GM19395 (cell line): ENCODE measurements around the gene FADS2.
A peak's percentile ranks its signal among the peaks of the same experiment; 100 is the strongest.

Source experiments
- ATAC-seq: cut with Tn5 transposase; IDR thresholded peaks from one replicate; pipeline ENCODE4 v1.9.1; 2021; ENCODE audit warnings: mild to moderate bottlenecking, moderate library complexity; ENCODE audit not compliant: unreplicated experiment

FADS2 gene

DNA sequence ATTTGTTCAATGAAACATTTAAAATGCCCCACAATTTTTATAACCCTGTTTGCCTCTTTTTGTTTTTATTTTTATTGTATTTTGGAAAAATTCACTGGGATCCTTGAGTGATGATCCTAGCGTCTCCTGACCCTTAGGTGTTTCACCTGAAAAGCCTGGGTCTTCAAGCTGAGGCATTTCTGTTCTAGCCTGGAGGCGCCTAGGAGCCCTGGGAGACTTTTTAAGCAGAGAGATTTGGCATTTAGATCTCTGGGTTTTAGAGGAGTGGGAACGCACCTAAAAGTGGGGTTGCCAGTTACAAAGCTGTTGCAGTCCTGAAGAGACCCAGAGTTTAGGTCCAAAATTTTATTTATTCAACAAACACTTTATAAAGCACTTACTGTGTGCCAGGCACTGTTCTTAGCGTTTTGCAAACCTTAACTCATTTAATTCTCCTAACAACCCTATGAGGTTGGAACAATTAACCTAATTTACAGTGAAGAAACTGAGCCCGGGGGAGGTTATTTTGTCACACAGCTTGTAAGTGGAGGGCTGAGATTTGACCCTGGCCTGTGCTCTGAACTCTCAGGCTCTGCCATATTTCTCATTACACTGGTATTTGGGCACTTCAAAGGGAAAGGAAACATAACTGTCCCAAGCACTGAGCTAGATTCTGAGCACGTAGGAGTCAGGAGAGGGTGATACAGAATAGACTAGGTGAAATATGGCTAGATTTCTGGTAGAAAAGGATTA, 10.5 kb upstream of the FADS2 start:
- no peak for ATAC-seq

DNA sequence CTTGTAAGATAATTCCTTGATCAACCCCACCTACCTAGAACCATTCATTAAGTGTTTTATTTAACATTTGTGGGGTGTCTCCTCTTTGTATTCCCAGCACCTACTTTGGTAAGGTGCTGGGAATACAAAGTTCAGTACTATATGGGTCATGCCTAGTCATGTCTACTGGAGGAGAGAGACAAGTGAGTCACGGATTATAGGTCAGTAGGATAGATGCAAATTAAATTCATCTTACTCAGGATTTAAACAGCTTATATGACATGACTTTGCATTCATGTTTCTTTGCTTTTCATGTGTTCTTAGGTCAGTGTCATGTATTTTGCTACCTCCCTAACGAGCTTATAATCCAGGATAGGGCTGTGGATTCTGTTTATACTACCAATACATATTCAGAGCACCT, 7.9 kb upstream of the FADS2 start:
- ATAC-seq, result no peak

DNA sequence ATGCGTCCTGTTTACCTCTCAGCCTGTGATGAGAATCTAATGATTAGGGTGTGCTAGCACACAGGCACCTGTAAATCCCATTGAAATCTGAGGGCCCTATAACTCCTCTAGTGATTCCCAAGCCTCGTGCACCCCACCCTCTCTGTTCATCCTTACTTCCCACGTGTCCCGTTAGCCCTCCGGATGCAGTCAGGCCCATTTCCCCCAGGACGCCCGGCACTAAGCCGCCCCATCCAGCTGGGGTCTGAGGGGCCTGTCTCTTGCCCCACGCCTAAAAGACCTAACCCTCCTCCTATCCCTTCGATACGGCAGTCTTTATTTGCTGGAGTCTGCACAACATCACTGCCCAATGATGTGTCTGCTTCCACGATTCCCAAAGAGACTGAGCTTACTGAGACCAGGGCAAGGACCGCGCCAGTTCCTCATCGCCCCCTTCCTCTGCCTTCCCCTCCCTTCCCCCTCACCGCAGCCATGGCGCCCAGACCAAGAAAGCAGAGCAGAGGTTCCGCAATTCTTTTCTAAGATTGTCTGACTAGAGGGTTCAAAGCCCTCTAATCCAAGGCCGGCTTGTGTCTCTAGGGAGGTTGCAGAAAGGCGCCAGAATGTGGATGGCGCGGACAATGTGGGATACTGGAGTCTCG, 1.1 kb upstream of the FADS2 start:
- ATAC-seq, result peak; percentile 13

DNA sequence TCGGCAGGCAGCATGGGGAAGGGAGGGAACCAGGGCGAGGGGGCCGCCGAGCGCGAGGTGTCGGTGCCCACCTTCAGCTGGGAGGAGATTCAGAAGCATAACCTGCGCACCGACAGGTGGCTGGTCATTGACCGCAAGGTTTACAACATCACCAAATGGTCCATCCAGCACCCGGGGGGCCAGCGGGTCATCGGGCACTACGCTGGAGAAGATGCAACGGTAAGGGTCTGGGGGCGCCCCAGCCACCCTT, 204 bp downstream of the FADS2 start:
- peak; percentile 6 for ATAC-seq

DNA sequence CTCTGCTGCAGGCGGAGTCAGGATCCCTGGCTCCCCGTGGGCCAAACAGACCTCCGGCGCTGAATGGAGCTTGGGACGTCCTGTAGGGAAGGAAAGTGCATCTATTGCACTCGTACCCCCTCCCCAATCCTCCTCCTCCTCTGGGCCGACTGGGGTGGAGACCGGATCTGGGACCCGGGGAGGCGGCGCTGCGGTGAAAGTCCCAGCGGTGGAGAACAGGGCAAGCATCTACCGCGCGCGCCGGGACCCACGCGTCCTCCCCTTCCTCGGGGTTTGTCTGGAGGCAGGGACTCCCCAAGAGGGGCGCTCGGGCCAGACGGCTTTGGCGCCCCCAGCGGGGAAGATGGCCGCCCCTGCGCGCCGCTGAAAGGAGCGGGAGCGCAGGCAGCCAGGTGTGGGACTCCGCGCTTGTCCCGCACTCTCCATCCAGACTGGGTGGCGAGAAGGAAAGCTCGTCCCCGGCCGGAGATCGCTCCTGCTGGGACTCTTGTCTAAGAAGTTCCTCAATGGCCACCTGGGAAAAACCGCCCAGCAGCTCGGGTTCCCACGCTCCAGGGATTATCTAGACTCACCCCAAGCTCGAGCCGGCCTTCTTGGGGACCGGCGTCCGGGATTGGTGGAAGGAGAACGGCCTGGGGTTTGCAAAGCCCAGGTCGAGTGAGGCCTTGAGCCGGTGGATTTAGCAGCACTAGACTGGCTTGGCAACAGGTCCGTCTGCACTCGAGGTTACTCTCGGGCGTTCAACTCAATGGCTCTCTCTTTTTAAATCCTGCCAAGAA, 718 bp downstream of the FADS2 start:
- peak; percentile 22 for ATAC-seq

DNA sequence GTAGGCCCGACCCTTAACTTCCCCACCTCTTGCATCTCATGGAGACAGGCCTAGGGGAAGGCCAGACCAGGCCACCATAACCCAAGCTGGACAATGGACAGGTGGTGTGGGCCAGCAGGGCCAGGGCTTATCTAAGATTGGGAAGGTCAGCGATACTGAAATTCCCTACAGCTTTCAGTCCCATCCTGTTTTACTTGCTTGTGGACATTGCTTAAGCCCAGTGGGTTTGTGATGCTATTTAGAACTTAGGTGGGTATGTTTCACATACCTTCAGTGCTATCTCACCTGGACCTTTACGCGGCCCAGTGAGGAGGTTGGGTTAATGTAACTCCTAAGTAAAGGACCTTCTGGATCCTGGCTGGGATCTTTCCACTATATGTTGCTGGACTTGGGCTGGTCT, 1.7 kb downstream of the FADS2 start:
- no peak for ATAC-seq

DNA sequence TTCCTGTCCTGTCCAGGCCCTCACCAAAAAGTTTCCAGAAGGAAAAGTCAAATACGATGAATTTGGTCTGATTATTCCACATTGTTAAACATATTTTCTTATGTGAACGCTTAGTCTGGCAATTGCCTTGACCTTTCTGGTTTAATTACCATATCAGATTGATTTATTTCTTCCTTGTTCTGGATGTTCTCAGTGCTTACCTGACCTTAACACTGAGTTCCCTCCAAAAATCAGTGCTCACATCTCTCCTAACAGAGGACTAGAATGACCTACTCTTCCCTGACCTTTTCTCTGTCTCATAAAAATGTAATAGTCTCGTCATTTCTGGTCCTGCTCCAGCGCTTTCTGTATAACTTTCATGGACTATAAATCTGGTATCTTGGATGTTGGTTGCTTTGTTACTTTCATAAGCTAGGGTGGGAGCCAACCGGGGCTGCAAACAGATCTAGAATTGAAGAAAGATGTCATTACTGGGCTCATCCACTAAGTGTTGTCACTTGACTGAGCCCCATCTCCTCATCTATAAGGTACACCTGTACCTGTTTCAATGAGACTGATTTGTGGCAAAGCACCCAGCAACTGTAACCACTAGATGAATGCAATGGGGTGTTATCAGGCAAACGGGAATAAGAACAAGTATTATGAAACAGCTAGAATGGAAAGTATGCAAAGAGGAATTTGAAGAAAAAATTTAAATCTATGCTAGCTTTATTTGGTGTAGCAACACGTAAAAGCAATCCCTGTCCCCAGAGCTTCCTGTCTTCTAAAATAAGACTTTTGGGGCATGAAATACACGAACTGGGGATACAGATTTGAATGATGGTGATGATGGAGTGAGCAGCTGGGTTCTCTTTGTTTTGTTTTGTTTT, 2.4 kb downstream of the FADS2 start:
- ATAC-seq, result no peak

DNA sequence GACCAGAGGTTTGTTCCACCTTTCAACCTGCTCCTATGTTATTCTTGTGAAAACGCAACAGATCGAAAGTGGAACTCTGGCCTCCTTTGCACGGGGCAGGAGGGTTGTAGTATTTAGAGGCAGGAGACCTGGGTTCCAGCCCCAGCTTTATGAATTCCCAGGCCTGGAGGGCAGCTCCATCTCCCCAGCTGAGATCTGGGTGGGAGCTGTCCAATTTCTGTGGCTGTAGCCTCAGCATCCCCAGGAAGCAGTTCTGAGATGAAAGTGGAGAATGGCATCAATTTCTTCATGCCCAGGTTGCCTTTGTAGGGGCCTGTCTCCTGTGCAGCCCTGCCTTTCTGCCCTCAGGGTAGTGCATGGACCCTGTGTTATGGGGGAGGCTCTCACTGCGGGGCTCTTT, 4.1 kb downstream of the FADS2 start:
- no peak for ATAC-seq

DNA sequence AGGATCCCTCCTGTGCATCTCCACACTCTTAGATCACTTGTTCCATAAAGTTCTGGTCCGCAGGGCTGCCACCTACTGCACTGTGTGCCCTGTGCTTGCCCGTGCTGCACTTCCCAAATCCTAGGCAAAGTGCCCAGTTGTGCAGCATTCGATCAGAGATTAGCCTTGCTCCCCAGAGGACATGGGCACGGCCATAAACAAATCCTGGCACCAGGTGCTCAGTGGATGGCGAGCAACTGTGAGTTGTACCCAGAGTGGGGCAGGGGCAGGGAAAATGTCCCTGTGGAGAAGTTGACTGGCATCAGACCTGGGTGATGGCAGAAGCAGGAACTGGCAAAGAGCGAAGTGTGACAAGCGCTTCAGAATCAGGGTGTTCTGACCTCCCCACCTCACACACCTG, 4.7 kb downstream of the FADS2 start:
- no peak for ATAC-seq

DNA sequence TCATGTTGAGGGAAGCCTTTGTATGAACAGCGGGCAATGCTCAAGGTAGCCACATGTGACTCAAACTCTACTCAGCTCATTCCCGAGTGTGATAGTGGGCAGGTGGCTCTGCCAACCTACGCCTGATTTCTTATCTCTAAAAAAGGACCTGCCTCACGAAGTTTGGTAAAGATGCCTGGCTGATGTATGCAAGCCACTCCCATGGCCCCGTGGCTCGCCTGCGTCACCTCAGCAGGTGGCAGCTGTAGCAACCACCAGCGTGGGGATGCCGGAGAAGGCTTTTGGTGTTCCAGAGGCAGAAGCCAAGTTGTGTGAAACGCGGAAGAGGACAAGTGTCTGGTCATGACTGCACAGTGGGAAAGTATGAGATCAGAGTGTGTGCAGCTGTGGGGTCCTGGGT, 5.4 kb downstream of the FADS2 start:
- no peak for ATAC-seq

DNA sequence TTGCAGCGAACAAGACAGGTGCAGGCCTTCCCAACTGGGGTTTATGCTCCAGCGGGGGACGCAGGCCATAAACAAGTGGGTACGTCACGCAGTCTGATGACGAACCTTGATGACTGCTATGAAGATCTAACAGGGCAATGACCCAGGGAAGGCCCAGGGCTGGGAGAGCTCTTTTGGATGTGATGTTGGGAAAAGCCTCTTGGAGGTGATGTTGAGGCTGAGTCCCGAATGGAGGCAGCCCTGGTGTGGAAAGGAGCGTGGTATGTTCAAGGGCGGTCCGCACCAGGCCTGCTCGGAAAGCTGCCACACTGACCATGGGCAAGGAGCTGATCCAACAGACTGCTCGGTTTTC, 5.8 kb downstream of the FADS2 start:
- no peak for ATAC-seq

DNA sequence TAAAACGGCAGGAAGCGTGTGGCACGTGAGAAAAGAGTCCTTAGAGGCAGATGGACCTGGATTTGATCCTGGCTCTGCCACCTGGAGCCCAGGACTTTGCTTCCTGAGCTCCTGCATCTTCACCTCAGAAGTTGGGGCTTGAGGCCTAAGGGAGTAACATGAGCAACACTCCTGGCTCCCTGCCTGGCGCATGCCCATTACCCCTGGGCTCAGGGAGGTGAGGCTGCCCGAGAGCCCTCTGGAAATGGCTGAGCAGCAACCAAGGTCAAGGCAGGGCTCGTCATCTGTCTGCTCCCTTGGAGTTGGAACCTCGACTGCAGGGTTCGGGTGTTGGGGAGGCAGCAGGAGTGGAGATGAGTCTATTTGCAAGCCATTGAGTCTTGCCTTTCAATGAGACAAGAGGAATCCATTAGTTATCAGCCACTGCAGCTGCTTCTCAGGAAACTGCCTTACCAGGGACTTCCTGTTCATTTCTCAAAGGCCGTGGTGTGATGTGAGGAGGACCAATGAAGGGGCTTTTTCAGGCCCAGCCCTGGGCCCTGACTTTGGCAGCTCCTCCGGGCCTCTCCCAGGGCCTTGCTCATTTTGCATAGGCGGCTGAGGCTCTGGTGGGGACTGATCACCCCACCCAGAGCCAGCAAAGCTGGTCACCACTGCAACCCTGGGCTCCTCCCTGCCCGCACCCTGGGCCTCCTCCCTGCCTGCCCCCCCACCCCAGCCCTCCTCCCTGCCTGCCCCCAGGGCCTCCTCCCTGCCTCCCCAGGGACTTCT, 6.4 kb downstream of the FADS2 start:
- ATAC-seq, result peak; percentile 88

DNA sequence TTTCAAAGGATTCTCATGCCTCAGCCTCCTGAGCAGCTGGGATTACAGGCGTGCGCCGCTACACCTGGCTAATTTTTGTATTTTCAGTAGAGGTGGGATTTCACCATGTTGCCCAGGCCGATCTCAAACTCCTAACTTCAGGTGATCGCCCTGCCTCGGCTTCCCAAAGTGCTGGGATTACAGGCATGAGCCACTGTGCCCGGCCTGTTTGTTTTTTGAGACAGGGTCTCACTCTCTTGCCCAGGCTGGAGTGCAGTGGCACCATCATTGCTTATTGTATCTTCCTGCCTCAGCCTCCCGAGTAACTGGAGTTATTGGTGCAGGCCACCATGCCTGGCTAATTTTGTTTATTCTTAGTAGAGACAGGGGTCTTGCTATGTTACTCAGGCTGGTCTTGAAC, 8.1 kb downstream of the FADS2 start:
- no peak for ATAC-seq

DNA sequence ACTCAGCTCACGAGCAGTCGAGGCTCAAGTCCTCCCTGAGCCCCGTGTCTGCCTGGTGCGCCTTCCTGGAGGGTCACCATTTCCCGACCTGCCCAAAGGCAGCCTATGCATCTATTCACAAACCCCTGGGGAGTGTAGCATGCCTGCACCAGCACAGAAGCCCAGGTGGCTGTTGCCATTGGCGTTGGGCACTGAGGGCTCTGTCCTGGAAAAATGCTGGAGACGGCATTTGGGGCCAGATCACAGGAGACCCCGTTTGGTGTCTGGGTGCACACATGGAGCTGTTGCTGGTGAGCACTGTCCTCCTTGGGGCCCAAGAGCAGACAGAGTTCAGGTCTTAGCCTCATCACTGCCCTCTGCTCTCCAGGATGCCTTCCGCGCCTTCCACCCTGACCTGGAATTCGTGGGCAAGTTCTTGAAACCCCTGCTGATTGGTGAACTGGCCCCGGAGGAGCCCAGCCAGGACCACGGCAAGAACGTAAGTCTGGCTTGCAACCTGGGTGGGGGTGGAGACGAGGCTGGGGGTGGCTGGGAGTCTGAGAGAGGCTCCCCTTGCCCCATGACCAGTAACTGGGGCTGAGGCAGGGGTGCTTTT, 9.4 kb downstream of the FADS2 start:
- no peak for ATAC-seq

DNA sequence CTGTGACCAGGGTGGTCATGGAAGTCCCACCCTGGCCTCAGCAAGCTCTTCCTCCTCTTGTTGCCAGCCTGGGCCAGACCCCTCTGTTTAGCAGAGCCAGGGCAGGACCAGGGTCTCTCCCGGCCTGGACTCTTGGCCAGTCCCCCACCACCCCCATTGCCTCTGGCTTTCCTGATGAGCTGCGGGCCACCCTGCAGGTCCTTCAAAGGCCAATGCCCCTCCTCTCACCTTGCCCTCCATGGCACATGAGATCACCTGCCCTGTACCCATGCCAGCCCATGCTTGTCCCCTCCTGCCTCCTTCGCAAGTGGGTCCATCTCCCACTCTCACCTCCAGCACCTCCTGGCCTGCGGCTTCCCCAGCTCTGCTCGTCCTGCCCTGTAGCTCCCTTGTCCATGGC, 10.4 kb downstream of the FADS2 start:
- no peak for ATAC-seq

DNA sequence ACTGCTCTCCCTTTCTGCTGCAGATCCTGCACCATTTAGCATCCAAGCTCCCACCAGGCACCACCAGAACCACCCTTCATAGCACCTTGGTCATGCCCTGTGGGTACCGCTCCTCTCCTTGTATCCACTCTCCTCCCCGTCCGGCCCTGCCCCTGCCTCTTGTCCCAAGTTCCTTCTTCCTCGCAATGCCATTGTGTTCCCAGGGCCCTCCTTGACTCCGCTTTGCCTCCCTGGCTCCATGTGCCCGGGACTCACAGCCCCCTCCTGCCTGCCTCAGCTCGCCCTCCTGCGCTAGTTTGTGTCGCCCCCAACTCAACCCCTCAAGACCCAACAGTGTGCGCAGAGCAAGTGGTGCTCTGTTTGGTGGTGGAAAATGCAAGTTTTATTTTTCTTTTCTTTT, 10.8 kb downstream of the FADS2 start:
- no peak for ATAC-seq

DNA sequence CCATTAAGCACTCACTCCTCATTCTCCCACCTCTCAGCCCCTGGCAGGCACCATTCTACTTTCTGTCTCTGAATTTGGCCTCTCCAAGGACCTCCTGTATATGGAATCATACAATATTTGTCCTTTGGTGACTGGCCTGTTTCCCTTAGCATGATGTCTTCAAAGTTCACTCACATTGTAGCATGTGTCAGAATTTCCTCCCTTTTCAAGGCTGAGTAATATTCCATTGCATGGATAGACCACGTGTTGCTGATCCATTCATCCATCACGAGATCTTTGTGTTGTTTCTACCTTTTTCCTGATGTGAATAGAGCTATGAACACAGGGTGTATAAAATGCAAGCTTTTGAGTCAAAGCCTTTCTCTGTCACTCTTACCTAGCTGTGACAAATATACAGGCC, 11.6 kb downstream of the FADS2 start:
- no peak for ATAC-seq

DNA sequence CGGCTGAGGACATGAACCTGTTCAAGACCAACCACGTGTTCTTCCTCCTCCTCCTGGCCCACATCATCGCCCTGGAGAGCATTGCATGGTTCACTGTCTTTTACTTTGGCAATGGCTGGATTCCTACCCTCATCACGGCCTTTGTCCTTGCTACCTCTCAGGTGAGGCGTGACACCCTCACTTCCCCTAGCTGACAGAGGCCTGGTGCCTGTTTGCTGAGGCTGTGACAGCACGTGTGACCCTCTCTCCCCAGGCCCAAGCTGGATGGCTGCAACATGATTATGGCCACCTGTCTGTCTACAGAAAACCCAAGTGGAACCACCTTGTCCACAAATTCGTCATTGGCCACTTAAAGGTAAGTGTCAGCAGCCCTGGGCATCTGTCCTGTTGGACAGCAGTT, 12.3 kb downstream of the FADS2 start:
- no peak for ATAC-seq

DNA sequence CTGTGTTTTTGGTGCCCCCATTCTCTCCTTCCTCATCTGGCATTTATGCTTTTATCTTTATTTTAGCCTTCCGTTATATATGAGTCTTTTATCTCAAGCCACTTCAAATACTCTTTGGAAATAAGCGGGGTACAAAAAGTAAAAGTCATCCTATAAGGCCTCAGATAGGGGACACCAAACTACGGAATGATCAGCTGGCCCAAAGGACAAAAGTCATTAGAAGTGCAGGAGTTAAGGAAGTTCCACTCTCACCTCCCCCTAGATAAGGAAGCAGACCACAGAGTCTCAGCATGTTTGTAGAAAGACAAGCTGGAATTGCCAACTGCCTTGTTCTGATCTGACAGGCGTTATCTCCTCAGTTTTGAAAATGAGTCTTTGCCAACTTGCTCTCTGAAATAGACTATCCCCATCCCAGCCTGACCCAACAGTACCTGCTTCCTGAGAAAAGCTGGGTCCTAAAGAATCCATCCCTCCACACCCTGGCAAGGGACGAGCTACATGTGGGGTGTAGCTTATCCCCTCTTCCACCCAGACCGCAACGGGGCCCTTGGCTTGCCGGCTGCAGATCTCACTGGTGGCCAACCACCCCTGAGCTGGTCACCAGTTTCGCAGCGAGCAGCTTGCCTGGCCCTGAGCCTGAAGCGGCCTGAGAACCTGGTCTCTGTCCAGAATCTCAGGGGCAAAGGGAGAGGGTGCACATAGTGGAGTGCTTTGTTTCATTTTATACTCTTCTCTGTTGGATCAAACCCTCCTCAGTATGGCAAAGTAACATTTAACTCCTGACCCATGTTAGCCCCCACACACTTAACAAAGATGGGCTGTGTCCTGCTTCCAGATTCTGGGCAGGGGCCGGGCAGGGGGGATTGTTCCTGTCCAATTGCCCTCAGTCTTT, 13.8 kb downstream of the FADS2 start:
- no peak for ATAC-seq

DNA sequence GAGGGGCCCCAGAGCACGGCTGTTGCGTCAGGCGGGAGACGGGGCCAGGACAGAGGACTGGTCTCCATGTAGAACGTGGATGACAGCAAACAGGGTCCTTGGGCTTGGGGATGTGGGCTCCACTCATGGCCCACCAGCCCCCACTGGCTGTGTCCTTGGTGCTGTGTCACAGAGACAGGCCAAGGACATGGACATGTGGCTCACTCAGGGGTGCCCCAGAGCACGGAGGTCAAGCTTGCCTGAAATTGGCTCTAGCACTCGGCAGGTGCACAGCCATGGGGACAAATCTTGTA, 14.4 kb downstream of the FADS2 start:
- ATAC-seq, result no peak
